ENCODE measurements around the gene EFR3B. TPM values are rescaled to one million over a fixed set of nuclear protein-coding genes. Genes with fewer than 3 reads are reported as not detected.
"Not testable (repeated sequence)": the region's sequence is repeated elsewhere in the genome, so short reads cannot be mapped to it uniquely, and the experiment has no call there.

EFR3B gene
- total and polyA plus RNA-seq, 10 of the 15 experiments (the other 5 are each of a cell fraction or from before 2014, with no cell fraction given) = 0.12 to 3.9 (median 1.8) TPM

GRCh38 chr2:25102352-25102751 is 60.5 kb downstream of the EFR3B start:
- WGBS (ENCODE audit: insufficient coverage, insufficient replicate concordance, low lambda C conversion rate, missing lambda C conversion rate) = 2% methylated on average over 7 of the region's 7 CpGs
- SMC1A ChIA-PET (ENCODE audit: uncharacterized antibody, unreplicated experiment); H3K9me3 ChIP-seq (replicated peaks; ENCODE audit: control insufficient read depth, insufficient read depth, low read length); CTCF ChIA-PET; ATAC-seq; RAD21 ChIA-PET (ENCODE audit: unreplicated experiment); BruUV-seq (replicated peaks); H2AFZ ChIP-seq (ENCODE audit: control insufficient read depth, low read depth, low read length); H3K36me3 ChIP-seq (ENCODE audit: control insufficient read depth in 2 of 2, insufficient read depth in 2 of 2, low read length in 1 of 2); in situ Hi-C loops (cut with MboI); H4K20me1 ChIP-seq (ENCODE audit: control insufficient read depth, insufficient read depth); DNase-seq (ENCODE audit: low read depth, low spot score); H3K79me2 ChIP-seq (ENCODE audit: control insufficient read depth, insufficient read depth, low read length); FAIRE-seq; H3K27me3 ChIP-seq (replicated peaks in 1 of 2; ENCODE audit: control insufficient read depth in 2 of 2, insufficient read depth in 2 of 2, low read length in 1 of 2); H3K9ac ChIP-seq (ENCODE audit: control insufficient read depth, insufficient read depth, low read length); H3K27ac ChIP-seq (ENCODE audit: control insufficient read depth, insufficient read depth); H3K4me1 ChIP-seq (ENCODE audit: control insufficient read depth, insufficient read depth, low read length); H3K4me3 ChIP-seq; POLR2A ChIA-PET; H3K4me2 ChIP-seq (ENCODE audit: control insufficient read depth, insufficient read depth); intact Hi-C loops (cut with micrococcal nuclease; ENCODE audit: unreplicated experiment): not testable (repeated sequence)

DNA sequence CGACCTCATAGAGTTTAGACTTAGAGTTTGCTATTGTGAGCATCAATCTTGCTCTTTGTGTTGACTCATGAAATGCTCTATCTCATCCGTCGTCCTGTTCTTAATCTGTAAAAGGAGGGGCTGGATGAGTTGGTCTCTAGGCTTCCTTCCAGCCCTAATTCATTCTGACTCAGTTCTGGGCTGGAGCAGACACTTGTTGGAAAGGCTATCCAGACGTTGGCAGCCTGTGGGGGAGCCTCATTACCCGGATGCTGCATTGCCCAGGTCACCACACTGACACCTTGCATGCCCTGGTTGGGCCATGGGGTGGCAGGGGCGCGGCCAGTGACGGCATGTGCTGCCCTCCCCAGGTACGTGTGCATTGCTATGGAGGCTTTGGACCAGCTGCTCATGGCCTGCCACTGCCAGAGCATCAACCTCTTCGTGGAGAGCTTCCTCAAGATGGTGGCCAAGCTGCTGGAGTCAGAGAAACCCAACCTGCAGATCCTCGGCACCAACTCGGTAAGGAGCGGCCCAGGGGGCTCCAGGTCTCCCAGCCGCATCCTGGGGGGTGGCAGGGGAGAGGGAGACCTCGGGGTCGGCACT is 61.5 kb downstream of the EFR3B start:
- H2AFZ ChIP-seq (ENCODE audit: control insufficient read depth, low read depth, low read length) = no peak overlapping the region
- intact Hi-C loops (cut with micrococcal nuclease; ENCODE audit: unreplicated experiment) (no loop called here), in situ Hi-C loops (cut with MboI) (no loop called here)
- ChIA-PET CTCF (no interaction called here), SMC1A (ENCODE audit: uncharacterized antibody, unreplicated experiment) (no interaction called here), POLR2A (no interaction called here), RAD21 (ENCODE audit: unreplicated experiment) (no interaction called here)
- no peaks in the 10 kb centered on the region for H3K79me2 ChIP-seq (ENCODE audit: control insufficient read depth, insufficient read depth, low read length)
- no peaks in the 10 kb centered on the region for H3K36me3 ChIP-seq (ENCODE audit: control insufficient read depth in 2 of 2, insufficient read depth in 2 of 2, low read length in 1 of 2)
- H3K4me2 ChIP-seq (ENCODE audit: control insufficient read depth, insufficient read depth) = no peak overlapping the region
- H3K9me3 ChIP-seq (replicated peaks; ENCODE audit: control insufficient read depth, insufficient read depth, low read length) = peaks cover 2% of the 10 kb centered on the region; the same call in 1 of the 3 replicates
- DNase-seq (ENCODE audit: low read depth, low spot score) (no peak), FAIRE-seq (no peak), ATAC-seq (no peak)
- no peak overlapping the region for H3K4me3 ChIP-seq
- no peaks in the 10 kb centered on the region for H3K27me3 ChIP-seq (replicated peaks in 1 of 2; ENCODE audit: control insufficient read depth in 2 of 2, insufficient read depth in 2 of 2, low read length in 1 of 2)
- BruUV-seq (replicated peaks) = no TSS peak
- no peak for TF ChIP-seq POLR2A (IDR thresholded peaks at IDR 0.05; ENCODE audit: low read depth, low read length)
- no peak overlapping the region for H3K9ac ChIP-seq (ENCODE audit: control insufficient read depth, insufficient read depth, low read length)
- H3K27ac ChIP-seq (ENCODE audit: control insufficient read depth, insufficient read depth) = no peak overlapping the region
- WGBS (ENCODE audit: insufficient coverage, insufficient replicate concordance, low lambda C conversion rate, missing lambda C conversion rate) = 60% methylated on average over 16 of the region's 16 CpGs
- no peaks in the 10 kb centered on the region for H4K20me1 ChIP-seq (ENCODE audit: control insufficient read depth, insufficient read depth)
- H3K4me1 ChIP-seq (ENCODE audit: control insufficient read depth, insufficient read depth, low read length) = no peaks in the 10 kb centered on the region
